Tibial nerve (tissue), 4 donors: ENCODE data around the gene EP400. TPM values are rescaled to one million over a fixed set of nuclear protein-coding genes. Genes with fewer than 3 reads are reported as not detected.

Source experiments
- DNase-seq, 2 donors: peaks; one replicate each; pipeline ENCODE4 v3.0.0-alpha.2; 2019; ENCODE audit warnings: low spot score in 2 of 2
- H3K27ac ChIP-seq, 4 donors: fragments of 200-600 bp; sonication (generic) in 3 of 4; one replicate each; pipeline ENCODE4 v1.5.1; 2017 to 2019; ENCODE audit warnings: mild to moderate bottlenecking in 1 of 4
- H3K27me3 ChIP-seq, 2 donors: fragments of 200-600 bp; sonication (generic) in 1 of 2; one replicate each; pipeline versions ENCODE4 v1.5.1 to v1.6.0; 2017 to 2019
- H3K36me3 ChIP-seq, 3 donors: fragments of 200-600 bp; sonication (generic); one replicate each; pipeline ENCODE4 v1.5.1; 2018 to 2019
- H3K4me1 ChIP-seq, 4 donors: fragments of 200-600 bp; sonication (generic) in 3 of 4; one replicate each; pipeline ENCODE4 v1.5.1; 2017 to 2019
- H3K4me3 ChIP-seq, 4 donors: fragments of 200-600 bp; sonication (generic) in 3 of 4; one replicate each; pipeline ENCODE4 v1.5.1; 2017 to 2019; ENCODE audit warnings: mild to moderate bottlenecking in 1 of 4, moderate library complexity in 1 of 4
- H3K9me3 ChIP-seq, 4 donors: fragments of 200-600 bp; sonication (generic) in 3 of 4; one replicate each; pipeline ENCODE4 v1.5.1; 2017 to 2019
- CTCF ChIP-seq, 5 experiments: fragments of 200-600 bp in 3 of 5; fragments of 450-650 bp in 2 of 5; sonication (generic) in 3 of 5; IDR thresholded peaks; one replicate each; pipeline ENCODE4 v1.5.1; 2016 to 2019; ENCODE audit warnings: antibody characterized with exemption in 5 of 5, mild to moderate bottlenecking in 3 of 5, moderate library complexity in 2 of 5
- EP300 ChIP-seq, 2 donors: sonication (generic); formaldehyde crosslinking; IDR thresholded peaks; one replicate each; pipeline ENCODE4 v1.6.1; 2017; ENCODE audit warnings: antibody characterized with exemption in 2 of 2, mild to moderate bottlenecking in 1 of 2
- POLR2A ChIP-seq, 2 donors: fragments of 450-650 bp; IDR thresholded peaks; one replicate each; pipeline ENCODE4 v1.6.1; 2017; ENCODE audit warnings: antibody characterized with exemption in 2 of 2, mild to moderate bottlenecking in 2 of 2, moderate library complexity in 2 of 2
- WGBS, 2 donors: methylation state at CpG; one replicate each; pipeline ENCODE4 v1.1.5; 2018; 5-methylcytosine and 5-hydroxymethylcytosine counted together
- total RNA-seq, 4 donors: library from RNA; depleted of rRNA; stranded (reverse); fragments of >200 nt; gene quantifications; one replicate each; pipeline ENCODE4 v1.1.0, GENCODE V29; 2016

Gene EP400
- total RNA-seq, 4 donors from 2014 or later, result 27.8 to 41.4 (median 32.2) TPM

GRCh38 chr12:131919051-131919347, 30.7 kb upstream of the EP400 start:
- WGBS, 2 donors, result 84 to 88% methylated on average over 15 to 18 of the region's 19 CpGs
- peaks cover 3 to 90% (median 22%) of the 10 kb centered on the region in 3 donors for H3K36me3 ChIP-seq
- DNase-seq, result no peak
- no peak for TF ChIP-seq POLR2A (IDR thresholded peaks at IDR 0.05)
- no peak for TF ChIP-seq EP300 (IDR thresholded peaks at IDR 0.05)
- no peak for TF ChIP-seq CTCF (IDR thresholded peaks at IDR 0.05)
- no peaks in the 10 kb centered on the region for H3K27me3 ChIP-seq
- no peaks in the 10 kb centered on the region for H3K9me3 ChIP-seq
- H3K4me3 ChIP-seq, result no peak overlapping the region
- no peak overlapping the region for H3K27ac ChIP-seq
- H3K4me1 ChIP-seq, result peaks cover 0 to 4% (median 0%) of the 10 kb centered on the region in 4 donors

GRCh38 chr12:131919366-131920156, 30.2 kb upstream of the EP400 start:
- Histone ChIP-seq H3K27ac (no peak overlapping the region), H3K36me3 (peaks cover 3 to 84% (median 22%) of the 10 kb centered on the region in 3 donors), H3K4me3 (no peak overlapping the region), H3K9me3 (no peaks in the 10 kb centered on the region), H3K4me1 (peaks cover 0 to 8% (median 0%) of the 10 kb centered on the region in 4 donors), H3K27me3 (no peaks in the 10 kb centered on the region)
- WGBS, 2 donors, result 89 to 91% methylated on average over 20 to 30 of the region's 37 CpGs
- no peak for TF ChIP-seq POLR2A (IDR thresholded peaks at IDR 0.05)
- TF ChIP-seq CTCF (IDR thresholded peaks at IDR 0.05), result no peak
- TF ChIP-seq EP300 (IDR thresholded peaks at IDR 0.05), result no peak
- no peak for DNase-seq

GRCh38 chr12:131920157-131920508, 29.6 kb upstream of the EP400 start:
- Histone ChIP-seq H3K4me3 (no peak overlapping the region), H3K4me1 (peaks cover 0 to 13% (median 0%) of the 10 kb centered on the region in 4 donors), H3K27me3 (no peaks in the 10 kb centered on the region), H3K36me3 (peaks cover 3 to 78% (median 19%) of the 10 kb centered on the region in 3 donors), H3K9me3 (no peaks in the 10 kb centered on the region), H3K27ac (no peak overlapping the region)
- TF ChIP-seq POLR2A (IDR thresholded peaks at IDR 0.05), result no peak
- no peak for TF ChIP-seq CTCF (IDR thresholded peaks at IDR 0.05)
- TF ChIP-seq EP300 (IDR thresholded peaks at IDR 0.05), result no peak
- no peak for DNase-seq
- 93 to 96% methylated on average over 9 to 12 of the region's 14 CpGs for WGBS, 2 donors

DNA sequence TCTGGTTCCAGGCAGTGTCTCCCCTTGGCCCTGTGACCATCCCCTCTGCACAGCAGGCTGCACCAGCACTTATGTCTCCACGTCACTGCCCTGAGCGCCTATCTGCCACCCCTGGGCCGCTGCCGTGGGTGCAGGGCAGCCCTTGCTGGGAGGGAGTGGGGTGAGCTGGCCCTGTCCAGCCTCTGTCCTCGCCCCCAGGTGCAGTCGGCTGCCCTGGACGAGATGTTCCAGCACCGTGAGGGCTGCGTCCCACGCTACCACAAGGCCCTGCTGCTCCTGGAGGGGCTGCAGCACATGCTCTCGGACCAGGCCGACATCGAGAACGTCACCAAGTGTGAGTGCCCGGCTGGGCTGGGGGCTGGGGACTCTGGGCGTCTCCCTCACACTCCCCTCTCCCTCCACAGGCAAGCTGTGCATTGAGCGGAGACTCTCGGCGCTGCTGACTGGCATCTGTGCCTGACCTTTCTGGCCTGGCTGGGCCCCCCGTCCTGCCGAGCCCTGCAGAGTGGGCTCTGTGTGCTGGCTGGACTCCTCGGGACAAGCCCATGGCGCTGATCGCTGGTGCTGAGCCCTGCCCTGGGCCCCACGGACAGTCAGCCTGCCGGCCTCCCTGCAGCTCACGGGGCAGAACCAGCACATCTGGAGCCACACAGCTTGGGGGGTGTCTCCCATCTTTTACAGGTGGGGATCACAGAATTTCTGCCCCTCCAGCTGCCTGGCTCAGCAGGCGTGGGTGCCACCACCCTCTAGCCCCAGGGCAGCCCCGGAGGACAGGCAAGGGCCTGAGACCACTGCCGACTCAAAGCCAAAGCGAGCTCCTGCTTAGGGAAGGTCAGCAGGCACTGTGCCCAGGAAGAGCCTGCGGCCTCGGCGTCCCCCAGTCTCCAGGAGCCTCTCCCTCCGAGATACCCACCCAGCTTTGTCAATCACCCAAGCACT, 28.6 kb upstream of the EP400 start:
- H3K27ac ChIP-seq, result no peak overlapping the region
- no peaks in the 10 kb centered on the region for H3K9me3 ChIP-seq
- no peak overlapping the region for H3K4me3 ChIP-seq
- WGBS, 2 donors, result 75 to 81% methylated on average over 10 to 26 of the region's 35 CpGs
- no peak for DNase-seq
- TF ChIP-seq CTCF (IDR thresholded peaks at IDR 0.05), result no peak
- no peak for TF ChIP-seq POLR2A (IDR thresholded peaks at IDR 0.05)
- no peak for TF ChIP-seq EP300 (IDR thresholded peaks at IDR 0.05)
- peaks cover 3 to 68% (median 10%) of the 10 kb centered on the region in 3 donors for H3K36me3 ChIP-seq
- no peaks in the 10 kb centered on the region for H3K27me3 ChIP-seq
- peaks cover 0 to 13% (median 0%) of the 10 kb centered on the region in 4 donors for H3K4me1 ChIP-seq
